HepG2 (cell line): ENCODE measurements around the gene SCAPER. TPM values are rescaled to one million over a fixed set of nuclear protein-coding genes. Genes with fewer than 3 reads are reported as not detected.
A peak's percentile ranks its signal among the peaks of the same experiment; 100 is the strongest.

Source experiments
- ATAC-seq: fragments of 200-7000 bp; cut with Tn5 transposase; 3 replicates; pipeline ENCODE4 v1.9.1; 2020; ENCODE audit warnings: mild to moderate bottlenecking, moderate library complexity
- BruUV-seq: library from RNA; stranded (reverse); fragments of 400-500 nt; replicated peaks from 2 replicates; lab custom pipeline; 2021; lab: Mats Ljungman, UMichigan
- CTCF ChIA-PET: fragments of 300-600 bp; formaldehyde crosslinking; extraction: SDS; loops from one replicate; lab custom pipeline; 2021; ENCODE audit warnings: low total read pairs, inconsistent platforms, low intra/inter-chr PET ratio; lab: Yijun Ruan, JAX
- POLR2A ChIA-PET: fragments of 350-600 bp; sonication (Branson Sonifier 250); formaldehyde crosslinking; loops from one replicate; lab custom pipeline; 2020; ENCODE audit warnings: antibody characterized with exemption, inconsistent platforms; lab: Yijun Ruan, JAX
- DNase-seq: peaks from one replicate; pipeline ENCODE4 v3.0.0-alpha.2; 2015; ENCODE audit warnings: low spot score
- FAIRE-seq: peaks from 3 replicates; lab custom pipeline; 2011; peaks lifted over from hg19 to GRCh38; lab: Jason Lieb, UNC
- H2AFZ ChIP-seq: one replicate; pipeline ENCODE4 v1.6.1; 2011; ENCODE audit warnings: low read length, inconsistent platforms
- H3K27ac ChIP-seq: fragments of 300-600 bp; 3 replicates; pipeline ENCODE4 v1.8.0; 2011; ENCODE audit warnings: mixed run types, mild to moderate bottlenecking, mixed read lengths, low read length, inconsistent platforms; ENCODE audit not compliant: insufficient read depth; ENCODE audit errors: extremely low read length
- H3K27me3 ChIP-seq, 2 experiments: fragments of 200-600 bp in 1 of 2; 2 replicates in 1 of 2; 3 replicates in 1 of 2; pipeline versions ENCODE4 v1.6.0 to v1.8.0; 2011; ENCODE audit warnings: low read length in 2 of 2, mild to moderate bottlenecking in 2 of 2, moderate library complexity in 2 of 2, inconsistent platforms in 1 of 2; ENCODE audit not compliant: insufficient read depth in 2 of 2, control insufficient read depth in 1 of 2
- H3K36me3 ChIP-seq, 2 experiments: fragments of 200-600 bp in 1 of 2; replicated peaks in 1 of 2; 2 replicates in 1 of 2; 3 replicates in 1 of 2; pipeline versions ENCODE4 v1.5.1 to v1.8.0; 2011; ENCODE audit warnings: low read length in 2 of 2, inconsistent platforms in 1 of 2; ENCODE audit not compliant: insufficient read depth in 2 of 2, control insufficient read depth in 1 of 2
- H3K4me1 ChIP-seq: 2 replicates; pipeline ENCODE4 v1.5.1; 2012; ENCODE audit warnings: low read length, inconsistent platforms; ENCODE audit not compliant: insufficient read depth
- H3K4me2 ChIP-seq: 2 replicates; pipeline ENCODE4 v1.6.0; 2011; ENCODE audit warnings: low read depth, low read length, inconsistent platforms
- H3K4me3 ChIP-seq, 3 experiments: fragments of 200-600 bp in 1 of 3; sonication (generic), shearing (Covaris generic) in 1 of 3; replicated peaks in 1 of 3; 2 replicates each; pipeline ENCODE4 v1.5.1; 2011 to 2016; ENCODE audit warnings: low read length in 3 of 3, inconsistent platforms in 2 of 3, low read depth in 2 of 3, mild to moderate bottlenecking in 2 of 3, control low read depth in 1 of 3, mixed read lengths in 1 of 3; ENCODE audit not compliant: insufficient read depth in 1 of 3
- H3K79me2 ChIP-seq: one replicate; pipeline ENCODE4 v1.6.1; 2011; ENCODE audit warnings: low read length, inconsistent platforms; ENCODE audit not compliant: insufficient read depth
- H3K9ac ChIP-seq: 2 replicates; pipeline ENCODE4 v1.6.0; 2011; ENCODE audit warnings: mild to moderate bottlenecking, low read depth, low read length, inconsistent platforms; ENCODE audit not compliant: insufficient read depth
- H3K9me3 ChIP-seq: 2 replicates; pipeline ENCODE4 v1.5.1; 2012; ENCODE audit warnings: mild to moderate bottlenecking, low read length
- H4K20me1 ChIP-seq: 2 replicates; pipeline ENCODE4 v1.6.0; 2011; ENCODE audit warnings: inconsistent platforms, mild to moderate bottlenecking, low read length, moderate library complexity; ENCODE audit not compliant: insufficient read depth
- GATA4 ChIP-seq: sonication (generic); IDR thresholded peaks from 2 replicates; pipeline ENCODE4 v1.6.1; 2016; ENCODE audit warnings: antibody characterized with exemption, low read depth, borderline replicate concordance
- ISL2 ChIP-seq: sonication (generic); formaldehyde crosslinking; IDR thresholded peaks from 2 replicates; pipeline ENCODE4 v1.5.0; 2020; ENCODE audit warnings: missing genetic modification reagents
- SIX1 ChIP-seq: sonication (generic); formaldehyde crosslinking; IDR thresholded peaks from 2 replicates; pipeline ENCODE4 v1.4.0; 2020; ENCODE audit warnings: missing genetic modification reagents, borderline replicate concordance
- SNAPC5 ChIP-seq: sonication (generic); formaldehyde crosslinking; IDR thresholded peaks from 2 replicates; pipeline ENCODE4 v1.8.1; 2023; ENCODE audit warnings: mild to moderate bottlenecking, missing genetic modification reagents, borderline replicate concordance
- TRIM24 ChIP-seq: sonication (generic); formaldehyde crosslinking; IDR thresholded peaks from 2 replicates; pipeline ENCODE4 v1.8.0; 2022; ENCODE audit warnings: mild to moderate bottlenecking, missing genetic modification reagents
- WIZ ChIP-seq: sonication (generic); formaldehyde crosslinking; IDR thresholded peaks from 2 replicates; pipeline ENCODE4 v1.5.1; 2020; ENCODE audit warnings: mild to moderate bottlenecking, missing genetic modification reagents
- YY1 ChIP-seq: IDR thresholded peaks from 2 replicates; pipeline ENCODE4 v1.6.1; 2011; ENCODE audit warnings: low read length, low read depth, moderate library complexity, mild to moderate bottlenecking; ENCODE audit not compliant: insufficient read depth, insufficient replicate concordance
- ZBTB44 ChIP-seq: sonication (generic); formaldehyde crosslinking; IDR thresholded peaks from 2 replicates; pipeline ENCODE4 v1.4.0; 2020; ENCODE audit warnings: missing genetic modification reagents
- ZEB1 ChIP-seq: IDR thresholded peaks from 2 replicates; pipeline ENCODE4 v1.6.1; 2012; ENCODE audit warnings: mild to moderate bottlenecking, low read depth, inconsistent platforms; ENCODE audit not compliant: insufficient replicate concordance
- ZNF75D ChIP-seq: sonication (generic); formaldehyde crosslinking; IDR thresholded peaks from 2 replicates; pipeline ENCODE4 v1.8.1; 2023; ENCODE audit warnings: missing genetic modification reagents, mild to moderate bottlenecking, borderline replicate concordance
- WGBS: methylation state at CpG from one replicate; pipeline ENCODE4 v1.1.6; 2017; ENCODE audit warnings: low lambda C conversion rate; 5-methylcytosine and 5-hydroxymethylcytosine counted together
- in situ Hi-C: cut with HindIII; loops from 2 replicates; pipeline ENCODE4 v1.10.0; 2017; ENCODE audit warnings: low pct_unique_long_range_greater_than_20kb; ENCODE audit not compliant: extremely low pct_ligation_motif_present
- intact Hi-C: fragments of 100-400 bp; cut with micrococcal nuclease; formaldehyde crosslinking; loops from one replicate; pipeline ENCODE4 v1.10.0; 2022; ENCODE audit not compliant: unreplicated experiment
- polyA plus RNA-seq, 8 experiments: library from polyadenylated mRNA; depleted of rRNA in 3 of 8; stranded (reverse) in 7 of 8; unstranded in 1 of 8; fragments of >200 nt; fragmentation: Illumina TruSeq in 4 of 8; extraction: Trizol in 4 of 8; gene quantifications; 2 replicates each; pipeline versions ENCODE4 v1.2.1 to v1.2.3, GENCODE V29; 2011 to 2016; ENCODE audit warnings: low read depth in 4 of 8, missing spikeins in 1 of 8, mixed read lengths in 1 of 8; ENCODE audit not compliant: insufficient read depth in 1 of 8
- total RNA-seq, 5 experiments: library from RNA; depleted of rRNA; stranded (reverse); fragments of >200 nt; fragmentation: Illumina TruSeq; extraction: Trizol; gene quantifications; 2 replicates each; pipeline ENCODE4 v1.2.3, GENCODE V29; 2016; ENCODE audit warnings: low read depth in 1 of 5

Gene SCAPER
- total and polyA plus RNA-seq, 2 of the 13 experiments (the other 11 are each of a cell fraction or from before 2014, with no cell fraction given), result 4.3 to 10.5 TPM

- TF ChIP-seq SNAPC5, result no peak
- TF ChIP-seq TRIM24 (CRISPR knock-in tag), result no peak
- TF ChIP-seq ZBTB44, result no peak
- no peak for TF ChIP-seq SIX1 (CRISPR knock-in tag)
- TF ChIP-seq ISL2 (CRISPR knock-in tag), result no peak
- TF ChIP-seq ZNF75D, result no peak
- TF ChIP-seq WIZ (CRISPR knock-in tag), result no peak
- TF ChIP-seq ZEB1, result no peak
- TF ChIP-seq YY1, result no peak
- no peak for TF ChIP-seq GATA4
- FAIRE-seq, result no peak
Observed at GRCh38 chr15:76376816-76377215, 528.3 kb downstream of the SCAPER start.

More at GRCh38 chr15:76376816-76377215, 528.3 kb downstream of the SCAPER start:
- WGBS, result 63% methylated on average over 8 of the region's 8 CpGs
- Histone ChIP-seq H3K27ac (peak overlapping the region; percentile 54), H3K4me2 (peak overlapping the region; percentile 55), H3K79me2 (no peaks in the 10 kb centered on the region), H3K9ac (no peak overlapping the region), H3K4me1 (peaks cover 17% of the 10 kb centered on the region), H3K36me3 (no peaks in the 10 kb centered on the region), H3K9me3 (no peaks in the 10 kb centered on the region), H3K4me3 (no peak overlapping the region), H2AFZ (no peak overlapping the region), H3K27me3 (no peaks in the 10 kb centered on the region), H4K20me1 (no peaks in the 10 kb centered on the region)
- no TSS peak for BruUV-seq
- ChIA-PET POLR2A (interaction anchor here (1.4 kb wide), 1 partner anchor 40 kb away, joined by 5 read pairs; the partner anchor contains the start of gene ISL2), CTCF (no interaction called here)
- intact Hi-C loops, result no loop called here
- DNase-seq (no peak), ATAC-seq (peak; percentile 70)
- in situ Hi-C loops, result no loop called here
